ENCODE data around the gene TSTD1. TPM values are rescaled to one million over a fixed set of nuclear protein-coding genes. Genes with fewer than 3 reads are reported as not detected.

Gene TSTD1
- total RNA-seq, 1 donor, result 18.6 TPM

- peak; percentile 97 for DNase-seq (ENCODE audit: low read depth)
- TF ChIP-seq CTCF (IDR thresholded peaks at IDR 0.05; ENCODE audit: insufficient read depth, low read depth, low read length), result no peak
- H3K4me3 ChIP-seq (ENCODE audit: low read depth, low read length), result peak within 1 kb of the TSS; percentile 96
Measured at GRCh38 chr1:161045736-161046604, 7.2 kb upstream of the TSTD1 start, which contains the start of gene USF1. Gene USF1 (minus strand): TSS chr1:161045977. CDS start chr1:161043275, 2,702 bp downstream.

GRCh38 chr1:161044908-161045735, 6.4 kb upstream of the TSTD1 start:
- no peak for TF ChIP-seq CTCF (IDR thresholded peaks at IDR 0.05; ENCODE audit: insufficient read depth, low read depth, low read length)
- peak; percentile 78 for DNase-seq (ENCODE audit: low read depth)

GRCh38 chr1:161044535-161044907, 5.8 kb upstream of the TSTD1 start:
- DNase-seq (ENCODE audit: low read depth), result no peak
- TF ChIP-seq CTCF (IDR thresholded peaks at IDR 0.05; ENCODE audit: insufficient read depth, low read depth, low read length), result no peak
- H3K4me3 ChIP-seq (ENCODE audit: low read depth, low read length), result peak overlapping the region; percentile 96

More at GRCh38 chr1:161044908-161045735, 6.4 kb upstream of the TSTD1 start:
- H3K4me3 ChIP-seq (ENCODE audit: low read depth, low read length), result peak overlapping the region; percentile 96

GRCh38 chr1:161039546-161039945, 782 bp upstream of the TSTD1 start:
- H3K4me3 ChIP-seq (ENCODE audit: low read depth, low read length), result no peak overlapping the region
- no peak for TF ChIP-seq CTCF (IDR thresholded peaks at IDR 0.05; ENCODE audit: insufficient read depth, low read depth, low read length)
- DNase-seq (ENCODE audit: low read depth), result no peak

- TF ChIP-seq CTCF (IDR thresholded peaks at IDR 0.05; ENCODE audit: insufficient read depth, low read depth, low read length), result no peak
- no peak overlapping the region for H3K4me3 ChIP-seq (ENCODE audit: low read depth, low read length)
- DNase-seq (ENCODE audit: low read depth), result no peak
Measured at GRCh38 chr1:161039154-161039545, 386 bp upstream of the TSTD1 start.

- peak overlapping the region; percentile 44 for H3K4me3 ChIP-seq (ENCODE audit: low read depth, low read length)
- DNase-seq (ENCODE audit: low read depth), result no peak
- no peak for TF ChIP-seq CTCF (IDR thresholded peaks at IDR 0.05; ENCODE audit: insufficient read depth, low read depth, low read length)
Measured at GRCh38 chr1:161037661-161038522, 872 bp downstream of the TSTD1 start.

All from fibroblast of villous mesenchyme (primary cell).